HepG2 (cell line): ENCODE measurements around the gene STPG4. TPM values are rescaled to one million over a fixed set of nuclear protein-coding genes. Genes with fewer than 3 reads are reported as not detected.

ENCODE experiments used
- ATAC-seq: fragments of 200-7000 bp; cut with Tn5 transposase; 3 replicates; pipeline ENCODE4 v1.9.1; 2020; ENCODE audit warnings: mild to moderate bottlenecking, moderate library complexity
- BruUV-seq: library from RNA; stranded (reverse); fragments of 400-500 nt; replicated peaks from 2 replicates; lab custom pipeline; 2021; lab: Mats Ljungman, UMichigan
- CTCF ChIA-PET: fragments of 300-600 bp; formaldehyde crosslinking; extraction: SDS; loops from one replicate; lab custom pipeline; 2021; ENCODE audit warnings: low total read pairs, inconsistent platforms, low intra/inter-chr PET ratio; lab: Yijun Ruan, JAX
- POLR2A ChIA-PET: fragments of 350-600 bp; sonication (Branson Sonifier 250); formaldehyde crosslinking; loops from one replicate; lab custom pipeline; 2020; ENCODE audit warnings: antibody characterized with exemption, inconsistent platforms; lab: Yijun Ruan, JAX
- DNase-seq: peaks from one replicate; pipeline ENCODE4 v3.0.0-alpha.2; 2015; ENCODE audit warnings: low spot score
- FAIRE-seq: peaks from 3 replicates; lab custom pipeline; 2011; peaks lifted over from hg19 to GRCh38; lab: Jason Lieb, UNC
- H2AFZ ChIP-seq: one replicate; pipeline ENCODE4 v1.6.1; 2011; ENCODE audit warnings: low read length, inconsistent platforms
- H3K27ac ChIP-seq: fragments of 300-600 bp; 3 replicates; pipeline ENCODE4 v1.8.0; 2011; ENCODE audit warnings: mixed run types, mild to moderate bottlenecking, mixed read lengths, low read length, inconsistent platforms; ENCODE audit not compliant: insufficient read depth; ENCODE audit errors: extremely low read length
- H3K27me3 ChIP-seq, 2 experiments: fragments of 200-600 bp in 1 of 2; 2 replicates in 1 of 2; 3 replicates in 1 of 2; pipeline versions ENCODE4 v1.6.0 to v1.8.0; 2011; ENCODE audit warnings: low read length in 2 of 2, mild to moderate bottlenecking in 2 of 2, moderate library complexity in 2 of 2, inconsistent platforms in 1 of 2; ENCODE audit not compliant: insufficient read depth in 2 of 2, control insufficient read depth in 1 of 2
- H3K36me3 ChIP-seq, 2 experiments: fragments of 200-600 bp in 1 of 2; replicated peaks in 1 of 2; 2 replicates in 1 of 2; 3 replicates in 1 of 2; pipeline versions ENCODE4 v1.5.1 to v1.8.0; 2011; ENCODE audit warnings: low read length in 2 of 2, inconsistent platforms in 1 of 2; ENCODE audit not compliant: insufficient read depth in 2 of 2, control insufficient read depth in 1 of 2
- H3K4me1 ChIP-seq: 2 replicates; pipeline ENCODE4 v1.5.1; 2012; ENCODE audit warnings: low read length, inconsistent platforms; ENCODE audit not compliant: insufficient read depth
- H3K4me2 ChIP-seq: 2 replicates; pipeline ENCODE4 v1.6.0; 2011; ENCODE audit warnings: low read depth, low read length, inconsistent platforms
- H3K4me3 ChIP-seq, 3 experiments: fragments of 200-600 bp in 1 of 3; sonication (generic), shearing (Covaris generic) in 1 of 3; replicated peaks in 1 of 3; 2 replicates each; pipeline ENCODE4 v1.5.1; 2011 to 2016; ENCODE audit warnings: low read length in 3 of 3, inconsistent platforms in 2 of 3, low read depth in 2 of 3, mild to moderate bottlenecking in 2 of 3, control low read depth in 1 of 3, mixed read lengths in 1 of 3; ENCODE audit not compliant: insufficient read depth in 1 of 3
- H3K79me2 ChIP-seq: one replicate; pipeline ENCODE4 v1.6.1; 2011; ENCODE audit warnings: low read length, inconsistent platforms; ENCODE audit not compliant: insufficient read depth
- H3K9ac ChIP-seq: 2 replicates; pipeline ENCODE4 v1.6.0; 2011; ENCODE audit warnings: mild to moderate bottlenecking, low read depth, low read length, inconsistent platforms; ENCODE audit not compliant: insufficient read depth
- H3K9me3 ChIP-seq: 2 replicates; pipeline ENCODE4 v1.5.1; 2012; ENCODE audit warnings: mild to moderate bottlenecking, low read length
- H4K20me1 ChIP-seq: 2 replicates; pipeline ENCODE4 v1.6.0; 2011; ENCODE audit warnings: inconsistent platforms, mild to moderate bottlenecking, low read length, moderate library complexity; ENCODE audit not compliant: insufficient read depth
- ATM ChIP-seq: fragments of 450-650 bp; IDR thresholded peaks from 2 replicates; pipeline ENCODE4 v1.7.1; 2017; ENCODE audit warnings: mild to moderate bottlenecking, borderline replicate concordance
- CBFB ChIP-seq: sonication (generic); formaldehyde crosslinking; IDR thresholded peaks from 2 replicates; pipeline ENCODE4 v1.4.0; 2020; ENCODE audit warnings: missing genetic modification reagents
- FOXA3 ChIP-seq: IDR thresholded peaks from 2 replicates; pipeline ENCODE4 v1.6.1; 2016; ENCODE audit warnings: missing genetic modification reagents, missing compliant biosample characterization
- HOXA3 ChIP-seq: sonication (generic); formaldehyde crosslinking; IDR thresholded peaks from 2 replicates; pipeline ENCODE4 v1.5.0; 2020; ENCODE audit warnings: missing genetic modification reagents
- NFIB ChIP-seq: sonication (generic); formaldehyde crosslinking; IDR thresholded peaks from 2 replicates; pipeline ENCODE4 v1.9.0; 2021; ENCODE audit warnings: missing genetic modification reagents, mild to moderate bottlenecking, borderline replicate concordance
- SP4 ChIP-seq: sonication (generic); formaldehyde crosslinking; IDR thresholded peaks from 2 replicates; pipeline ENCODE4 v1.8.1; 2023; ENCODE audit warnings: mild to moderate bottlenecking, missing genetic modification reagents
- SRY ChIP-seq: sonication (generic); formaldehyde crosslinking; IDR thresholded peaks from 2 replicates; pipeline ENCODE4 v1.8.0; 2022; ENCODE audit warnings: mild to moderate bottlenecking, missing genetic modification reagents
- YEATS2 ChIP-seq: sonication (generic); formaldehyde crosslinking; IDR thresholded peaks from 2 replicates; pipeline ENCODE4 v1.4.0; 2020; ENCODE audit warnings: missing genetic modification reagents, borderline replicate concordance
- ZBTB49 ChIP-seq: sonication (generic); formaldehyde crosslinking; IDR thresholded peaks from 2 replicates; pipeline ENCODE4 v1.4.0; 2020; ENCODE audit warnings: missing genetic modification reagents, borderline replicate concordance
- ZNF20 ChIP-seq: sonication (generic); formaldehyde crosslinking; IDR thresholded peaks from 2 replicates; pipeline ENCODE4 v1.4.0; 2020; ENCODE audit warnings: mild to moderate bottlenecking, moderate library complexity, missing genetic modification reagents
- ZNF746 ChIP-seq: sonication (generic); formaldehyde crosslinking; IDR thresholded peaks from 2 replicates; pipeline ENCODE4 v1.8.0; 2022; ENCODE audit warnings: mild to moderate bottlenecking, missing genetic modification reagents
- ZSCAN20 ChIP-seq: sonication (generic); formaldehyde crosslinking; IDR thresholded peaks from 2 replicates; pipeline ENCODE4 v1.4.0; 2020; ENCODE audit warnings: missing genetic modification reagents, mild to moderate bottlenecking, borderline replicate concordance
- WGBS: methylation state at CpG from one replicate; pipeline ENCODE4 v1.1.6; 2017; ENCODE audit warnings: low lambda C conversion rate; 5-methylcytosine and 5-hydroxymethylcytosine counted together
- in situ Hi-C: cut with HindIII; loops from 2 replicates; pipeline ENCODE4 v1.10.0; 2017; ENCODE audit warnings: low pct_unique_long_range_greater_than_20kb; ENCODE audit not compliant: extremely low pct_ligation_motif_present
- intact Hi-C: fragments of 100-400 bp; cut with micrococcal nuclease; formaldehyde crosslinking; loops from one replicate; pipeline ENCODE4 v1.10.0; 2022; ENCODE audit not compliant: unreplicated experiment
- polyA plus RNA-seq, 8 experiments: library from polyadenylated mRNA; depleted of rRNA in 3 of 8; stranded (reverse) in 7 of 8; unstranded in 1 of 8; fragments of >200 nt; fragmentation: Illumina TruSeq in 4 of 8; extraction: Trizol in 4 of 8; gene quantifications; 2 replicates each; pipeline versions ENCODE4 v1.2.1 to v1.2.3, GENCODE V29; 2011 to 2016; ENCODE audit warnings: low read depth in 4 of 8, missing spikeins in 1 of 8, mixed read lengths in 1 of 8; ENCODE audit not compliant: insufficient read depth in 1 of 8
- total RNA-seq, 5 experiments: library from RNA; depleted of rRNA; stranded (reverse); fragments of >200 nt; fragmentation: Illumina TruSeq; extraction: Trizol; gene quantifications; 2 replicates each; pipeline ENCODE4 v1.2.3, GENCODE V29; 2016; ENCODE audit warnings: low read depth in 1 of 5

Gene STPG4
- total and polyA plus RNA-seq, 2 of the 13 experiments (the other 11 are each of a cell fraction or from before 2014, with no cell fraction given): 0.11 to 0.15 TPM

GRCh38 chr2:47096451-47096850 is 58.7 kb downstream of the STPG4 start (continued):
- TF ChIP-seq ZNF20 (CRISPR knock-in tag) (no peak), SRY (no peak), SP4 (CRISPR knock-in tag) (no peak), CBFB (CRISPR knock-in tag) (no peak)
- TF ChIP-seq, all 625 proteins: peak for 0

- Histone ChIP-seq H3K36me3 (no peaks in the 10 kb centered on the region), H4K20me1 (no peaks in the 10 kb centered on the region), H3K9ac (no peak overlapping the region), H3K4me1 (peaks cover 16% of the 10 kb centered on the region), H3K79me2 (no peaks in the 10 kb centered on the region), H3K4me2 (no peak overlapping the region), H2AFZ (no peak overlapping the region), H3K9me3 (no peaks in the 10 kb centered on the region), H3K27me3 (no peaks in the 10 kb centered on the region; a peak in 1 of 5 replicates), H3K4me3 (no peak overlapping the region), H3K27ac (no peak overlapping the region)
- CTCF ChIA-PET: no interaction called here
- WGBS: 65% methylated on average over 5 of the region's 5 CpGs
- TF ChIP-seq ZBTB49 (CRISPR knock-in tag): no peak
- TF ChIP-seq ZNF746: no peak
- no peak for TF ChIP-seq FOXA3 (CRISPR knock-in tag)
- TF ChIP-seq ZSCAN20 (CRISPR knock-in tag): no peak
- TF ChIP-seq HOXA3: no peak
- TF ChIP-seq NFIB (CRISPR knock-in tag): no peak
- TF ChIP-seq ATM: no peak
- no peak for TF ChIP-seq YEATS2 (CRISPR knock-in tag)
- DNase-seq (no peak), ATAC-seq (no peak), FAIRE-seq (no peak)
- intact Hi-C loops: no loop called here
- in situ Hi-C loops: no loop called here
- POLR2A ChIA-PET: interaction anchor here (2.0 kb wide), 1 partner anchor 16 kb away, joined by 8 read pairs; no protein-coding TSS in a partner anchor
- no TSS peak for BruUV-seq
Observed at GRCh38 chr2:47095349-47096020, 59.6 kb downstream of the STPG4 start.
